K562 (cell line): ENCODE results near the gene P4HB. TPM values are rescaled to one million over a fixed set of nuclear protein-coding genes. Genes with fewer than 3 reads are reported as not detected.

ENCODE experiments used
- GABPB2 ChIP-seq: fragments of 250-450 bp; sonication (Bioruptor Pico); conservative IDR thresholded peaks from 2 replicates; pipeline ENCODE4 v1.5.1; 2021; ENCODE audit warnings: mild to moderate bottlenecking
- HDAC6 ChIP-seq: IDR thresholded peaks from 2 replicates; pipeline ENCODE4 v1.6.1; 2012; ENCODE audit warnings: low read depth, mild to moderate bottlenecking, control low read depth, inconsistent platforms, low read length, moderate library complexity
- KLF1 ChIP-seq: fragments of 450-650 bp; IDR thresholded peaks from 2 replicates; pipeline ENCODE4 v1.6.1; 2016; ENCODE audit warnings: missing genetic modification characterization, missing compliant biosample characterization
- PHF21A ChIP-seq: fragments of 450-650 bp; IDR thresholded peaks from 2 replicates; pipeline ENCODE4 v1.6.1; 2017; ENCODE audit warnings: low read depth, borderline replicate concordance
- POLR3A ChIP-seq: IDR thresholded peaks from 2 replicates; pipeline ENCODE4 v1.6.1; 2011; ENCODE audit warnings: borderline replicate concordance, mild to moderate bottlenecking, moderate library complexity; ENCODE audit not compliant: insufficient read length, insufficient read depth; ENCODE audit errors: extremely low read depth
- RBFOX2 ChIP-seq: fragments of 200-400 bp; formaldehyde crosslinking; IDR thresholded peaks from 2 replicates; pipeline ENCODE4 v1.6.1; 2017; ENCODE audit warnings: low read depth, mild to moderate bottlenecking, low read length, moderate library complexity
- SNIP1 ChIP-seq: fragments of 450-650 bp; IDR thresholded peaks from 2 replicates; pipeline ENCODE4 v1.7.1; 2017; ENCODE audit warnings: low read depth, mild to moderate bottlenecking
- TFAM ChIP-seq: fragments of 250-450 bp; sonication (Bioruptor Pico); conservative IDR thresholded peaks from 2 replicates; pipeline ENCODE4 v1.5.0; 2021; ENCODE audit warnings: mild to moderate bottlenecking, moderate library complexity
- YY1 ChIP-seq, 3 experiments: IDR thresholded peaks; 2 replicates each; pipeline ENCODE4 v1.6.1; 2011; ENCODE audit warnings: low read length in 2 of 3, mild to moderate bottlenecking in 2 of 3, moderate library complexity in 2 of 3, borderline replicate concordance in 1 of 3, control low read depth in 1 of 3, low read depth in 1 of 3; ENCODE audit not compliant: insufficient read depth in 3 of 3, insufficient replicate concordance in 2 of 3, control insufficient read depth in 1 of 3, insufficient read length in 1 of 3; ENCODE audit errors: extremely low read depth in 1 of 3
- ZNF143 ChIP-seq: sonication (generic); formaldehyde crosslinking; IDR thresholded peaks from 2 replicates; pipeline ENCODE4 v1.9.0; 2022; ENCODE audit warnings: mild to moderate bottlenecking, missing genetic modification reagents
- polyA plus RNA-seq, 8 experiments: library from polyadenylated mRNA; depleted of rRNA in 4 of 8; stranded (reverse) in 5 of 8; unstranded in 3 of 8; fragments of >200 nt; fragmentation: Nextera tagmentation in 2 of 8; fragmentation: Illumina TruSeq in 1 of 8; extraction: Ambion mirVana in 2 of 8; extraction: Trizol in 1 of 8; gene quantifications; 2 replicates each; pipeline versions ENCODE4 v1.2.1 to v1.2.3, GENCODE V29; 2011 to 2014; ENCODE audit warnings: inconsistent platforms in 1 of 8, missing spikeins in 1 of 8
- total RNA-seq, 7 experiments: library from RNA; depleted of rRNA in 6 of 7; stranded (reverse); fragments of >200 nt in 6 of 7; fragmentation: Illumina TruSeq in 2 of 7; extraction: Trizol in 2 of 7; gene quantifications; 2 replicates each; pipeline versions ENCODE4 v1.2.1 to v1.2.3, GENCODE V29; 2011 to 2021; ENCODE audit warnings: low replicate concordance in 1 of 7
- TF ChIP-seq, protein P1 (sequence below): sonication (generic); formaldehyde crosslinking; IDR thresholded peaks from 2 replicates; pipeline ENCODE4 v1.8.0; 2022; ENCODE audit warnings: missing genetic modification reagents, mild to moderate bottlenecking, moderate library complexity, borderline replicate concordance

The P4HB gene
- total and polyA plus RNA-seq, 9 of the 15 experiments (the other 6 are each of a cell fraction or from before 2014, with no cell fraction given): 4.4 to 645 (median 325) TPM

DNA sequence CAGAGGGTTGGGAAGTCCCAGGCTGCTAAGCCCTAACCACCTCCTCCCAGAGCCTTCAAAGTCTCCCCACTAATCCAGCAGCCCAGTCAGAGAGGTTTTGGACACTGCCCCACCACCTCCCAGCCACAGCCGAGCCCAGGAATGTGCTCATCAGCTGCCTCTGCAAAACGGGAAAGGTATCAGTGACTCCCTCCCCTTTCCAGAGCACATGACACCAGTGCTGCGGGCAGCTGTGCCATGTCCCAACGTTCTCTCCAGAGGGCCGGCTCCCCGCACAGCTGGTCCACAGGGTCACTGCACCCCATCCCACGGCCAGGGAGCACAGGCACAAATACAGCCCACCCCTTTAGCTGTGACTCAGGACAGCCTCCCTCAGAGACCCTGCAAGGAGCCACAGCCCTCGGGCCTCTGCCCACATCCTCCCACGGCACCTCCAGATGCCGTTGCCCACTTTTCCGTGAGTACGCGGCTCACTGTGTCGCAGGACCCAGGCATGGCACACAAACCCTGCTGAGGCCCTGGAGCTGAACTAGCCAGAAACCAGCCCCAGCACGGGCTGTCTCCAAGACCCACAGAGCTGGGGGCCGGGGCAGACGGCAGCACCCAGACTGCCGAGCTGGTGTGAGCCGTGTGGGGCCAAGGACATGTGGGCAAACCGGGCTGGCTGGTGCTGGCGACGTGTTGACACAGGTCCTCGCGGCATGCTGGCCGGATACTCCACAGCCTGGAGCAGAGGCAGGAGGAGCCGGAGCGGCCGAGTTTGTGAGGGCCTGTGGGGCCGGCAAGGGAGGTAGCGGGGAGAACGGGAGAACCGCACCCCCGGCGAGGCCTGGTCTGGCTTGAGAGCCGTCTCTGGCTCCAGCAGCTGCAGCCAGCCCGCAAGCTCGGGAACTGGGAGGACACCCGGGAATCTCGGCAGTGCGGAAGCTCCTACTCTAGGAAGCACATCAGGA, 19.2 kb downstream of the P4HB start (continued):
- TF ChIP-seq RBFOX2 (peak; percentile 50; the same call in 1 of the 2 replicates), TFAM (CRISPR knock-in tag) (no peak), KLF1 (tag) (no peak), POLR3A (no peak), GABPB2 (no peak), YY1 (IDR thresholded peaks at IDR 0.05; ENCODE audit: borderline replicate concordance in 1 of 3, control insufficient read depth in 1 of 3, extremely low read depth in 1 of 3, insufficient read depth in 3 of 3, insufficient read length in 1 of 3, insufficient replicate concordance in 2 of 3, low read depth in 1 of 3, low read length in 2 of 3) (no peak), SNIP1 (no peak), ZNF143 (CRISPR knock-in tag) (no peak), HDAC6 (no peak), PHF21A (no peak)
- TF ChIP-seq, protein P1, sequence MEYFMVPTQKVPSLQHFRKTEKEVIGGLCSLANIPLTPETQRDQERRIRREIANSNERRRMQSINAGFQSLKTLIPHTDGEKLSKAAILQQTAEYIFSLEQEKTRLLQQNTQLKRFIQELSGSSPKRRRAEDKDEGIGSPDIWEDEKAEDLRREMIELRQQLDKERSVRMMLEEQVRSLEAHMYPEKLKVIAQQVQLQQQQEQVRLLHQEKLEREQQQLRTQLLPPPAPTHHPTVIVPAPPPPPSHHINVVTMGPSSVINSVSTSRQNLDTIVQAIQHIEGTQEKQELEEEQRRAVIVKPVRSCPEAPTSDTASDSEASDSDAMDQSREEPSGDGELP (CRISPR knock-in tag): 0 out of 2 replicates have a peak, but pooled peaks have one; percentile 22
